Cardiac muscle cell (in vitro differentiated cells and primary cell): ENCODE data around the gene ZNF556. TPM values are rescaled to one million over a fixed set of nuclear protein-coding genes. Genes with fewer than 3 reads are reported as not detected.

Experiments used
- DNase-seq, 2 donors: peaks; one replicate each; pipeline versions ENCODE4 v3.0.0 to v3.0.0-alpha.2; 2010 to 2017; ENCODE audit warnings: low read depth in 1 of 2, low spot score in 1 of 2
- H3K27ac ChIP-seq: fragments of 200-600 bp; sonication (generic); 2 replicates; pipeline ENCODE4 v1.5.1; 2016
- H3K27me3 ChIP-seq: fragments of 200-600 bp; sonication (generic); 2 replicates; pipeline ENCODE4 v1.6.0; 2016; ENCODE audit warnings: control low read depth
- H3K36me3 ChIP-seq: fragments of 200-600 bp; sonication (generic); 2 replicates; pipeline ENCODE4 v1.5.1; 2016; ENCODE audit warnings: control low read depth
- H3K4me1 ChIP-seq: fragments of 200-600 bp; sonication (generic); 2 replicates; pipeline ENCODE4 v1.8.1; 2017; ENCODE audit warnings: low read depth, mild to moderate bottlenecking, mixed run types
- H3K4me3 ChIP-seq: fragments of 200-600 bp; sonication (generic); 2 replicates; pipeline ENCODE4 v1.5.1; 2016; ENCODE audit warnings: mild to moderate bottlenecking
- H3K9me3 ChIP-seq: fragments of 200-600 bp; sonication (generic); 2 replicates; pipeline ENCODE4 v1.5.1; 2017; ENCODE audit warnings: low read depth, mild to moderate bottlenecking, control low read depth
- CTCF ChIP-seq: IDR thresholded peaks from 2 replicates; pipeline ENCODE4 v1.5.1; 2012; ENCODE audit warnings: low read depth, mild to moderate bottlenecking, low read length
- polyA plus RNA-seq: library from polyadenylated mRNA; unstranded; fragments of >200 nt; fragmentation: Nextera tagmentation; extraction: Ambion mirVana; gene quantifications from 2 replicates; pipeline ENCODE4 v1.2.1, GENCODE V29; 2016
- total RNA-seq: library from RNA; depleted of rRNA; stranded (reverse); fragments of >200 nt; gene quantifications from 2 replicates; pipeline ENCODE4 v1.2.3, GENCODE V29; 2016

Gene ZNF556
- total and polyA plus RNA-seq, 2 experiments from 2014 or later, result 0.09 to 0.21 TPM

- Histone ChIP-seq H3K27ac (no peak overlapping the region), H3K27me3 (no peaks in the 10 kb centered on the region), H3K36me3 (peaks cover 26% of the 10 kb centered on the region), H3K9me3 (peaks cover 13% of the 10 kb centered on the region), H3K4me3 (no peak overlapping the region), H3K4me1 (no peaks in the 10 kb centered on the region)
- no peak for DNase-seq
- TF ChIP-seq CTCF, result no peak
Observed at GRCh38 chr19:2848616-2849015, 18.5 kb upstream of the ZNF556 start.

GRCh38 chr19:2850256-2850925, 16.7 kb upstream of the ZNF556 start:
- H3K4me3 ChIP-seq, result no peak overlapping the region
- DNase-seq, result no peak
- TF ChIP-seq CTCF, result no peak
- peaks cover 38% of the 10 kb centered on the region for H3K36me3 ChIP-seq
- H3K4me1 ChIP-seq, result no peaks in the 10 kb centered on the region
- H3K27me3 ChIP-seq, result no peaks in the 10 kb centered on the region
- H3K9me3 ChIP-seq, result peaks cover 19% of the 10 kb centered on the region
- H3K27ac ChIP-seq, result no peak overlapping the region

- Histone ChIP-seq H3K4me3 (no peak overlapping the region), H3K27me3 (no peaks in the 10 kb centered on the region), H3K36me3 (peaks cover 38% of the 10 kb centered on the region), H3K9me3 (peaks cover 19% of the 10 kb centered on the region), H3K4me1 (no peaks in the 10 kb centered on the region), H3K27ac (no peak overlapping the region)
- DNase-seq, result no peak
- no peak for TF ChIP-seq CTCF
Observed at GRCh38 chr19:2852598-2852997, 14.5 kb upstream of the ZNF556 start.

GRCh38 chr19:2853015-2853606, 14.0 kb upstream of the ZNF556 start:
- no peak for DNase-seq
- H3K36me3 ChIP-seq, result peaks cover 38% of the 10 kb centered on the region
- peaks cover 19% of the 10 kb centered on the region for H3K9me3 ChIP-seq
- no peak overlapping the region for H3K4me3 ChIP-seq
- no peaks in the 10 kb centered on the region for H3K27me3 ChIP-seq
- no peak overlapping the region for H3K27ac ChIP-seq
- TF ChIP-seq CTCF, result no peak
- H3K4me1 ChIP-seq, result no peaks in the 10 kb centered on the region

GRCh38 chr19:2854849-2855248, 12.3 kb upstream of the ZNF556 start:
- H3K36me3 ChIP-seq, result peaks cover 38% of the 10 kb centered on the region
- H3K9me3 ChIP-seq, result peaks cover 19% of the 10 kb centered on the region
- DNase-seq, result no peak
- H3K27me3 ChIP-seq, result no peaks in the 10 kb centered on the region
- no peak overlapping the region for H3K27ac ChIP-seq
- H3K4me1 ChIP-seq, result no peaks in the 10 kb centered on the region
- TF ChIP-seq CTCF, result no peak
- no peak overlapping the region for H3K4me3 ChIP-seq
